MM.1S (cell line): ENCODE measurements around the gene ACTR3.

Experiments used
- CTCF ChIP-seq: fragments of 300-600 bp; sonication (generic); IDR thresholded peaks from 2 replicates; pipeline ENCODE4 v1.5.1; 2016; ENCODE audit warnings: antibody characterized with exemption, low read length, mixed read lengths
- EZH2 ChIP-seq: fragments of 300-600 bp; sonication (generic); optimal IDR thresholded peaks from 2 replicates; pipeline ENCODE3; 2017; ENCODE audit warnings: low read depth, mild to moderate bottlenecking, antibody characterized with exemption, low read length, mixed read lengths

- TF ChIP-seq CTCF (no peak), EZH2 (no peak)
Observed at GRCh38 chr2:114011713-114012112, 121.8 kb downstream of the ACTR3 start.
